Lower leg skin (tissue), 3 donors: Measurements from ENCODE around the gene SLC6A13.

Experiments used
- CTCF ChIP-seq, 3 donors: fragments of 450-650 bp; IDR thresholded peaks; one replicate each; pipeline ENCODE4 v1.5.1; 2016; ENCODE audit warnings: antibody characterized with exemption in 3 of 3, mild to moderate bottlenecking in 3 of 3, moderate library complexity in 2 of 3
- POLR2A ChIP-seq, 2 donors: fragments of 450-650 bp; IDR thresholded peaks; one replicate each; pipeline ENCODE4 v1.6.1; 2016 to 2017; ENCODE audit warnings: antibody characterized with exemption in 2 of 2, mild to moderate bottlenecking in 1 of 2, moderate library complexity in 1 of 2

GRCh38 chr12:213527-213932 lies 49.1 kb downstream of the SLC6A13 start:
- TF ChIP-seq CTCF (IDR thresholded peaks at IDR 0.05), result no peak
- TF ChIP-seq POLR2A (IDR thresholded peaks at IDR 0.05), result no peak
